ENCODE data around the gene SIK3. TPM values are rescaled to one million over a fixed set of nuclear protein-coding genes. Genes with fewer than 3 reads are reported as not detected.

The SIK3 gene
- total and polyA plus RNA-seq, 12 donors, result 9.9 to 47.3 (median 36.5) TPM

DNA sequence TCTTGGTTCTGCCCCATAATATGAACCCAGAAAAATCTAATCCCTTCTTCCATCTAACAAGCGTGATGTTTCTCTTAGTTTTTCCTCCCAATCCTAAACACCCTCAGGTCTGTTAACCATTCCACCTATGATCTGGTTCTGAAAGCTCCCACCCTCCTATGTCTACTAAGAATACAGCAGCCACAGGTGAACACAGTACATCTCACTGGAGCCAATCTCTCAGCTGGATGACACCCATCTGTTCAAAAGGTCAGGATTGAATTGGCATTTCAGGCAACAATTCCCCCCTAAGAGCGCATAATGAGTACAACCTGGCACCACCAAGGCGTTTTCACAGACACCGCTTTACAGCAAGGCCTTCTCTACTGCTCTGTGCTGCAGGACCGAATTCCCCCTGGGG, 241.8 kb downstream of the SIK3 start:
- Histone ChIP-seq H3K27me3 (no peaks in the 10 kb centered on the region), H3K27ac (no peak overlapping the region), H3K4me1 (peaks cover 8 to 41% (median 16%) of the 10 kb centered on the region in 9 donors), H3K36me3 (peaks cover 0 to 84% (median 45%) of the 10 kb centered on the region in 9 donors), H3K4me3 (no peak overlapping the region), H3K9me3 (no peaks in the 10 kb centered on the region)
- intact Hi-C loops (cut with DNase I), result no loop called here
- ATAC-seq, result no peak
- WGBS, 2 donors, result 74 to 77% methylated on average over 5 of the region's 5 CpGs
- DNase-seq, result no peak
- TF ChIP-seq, protein P1, sequence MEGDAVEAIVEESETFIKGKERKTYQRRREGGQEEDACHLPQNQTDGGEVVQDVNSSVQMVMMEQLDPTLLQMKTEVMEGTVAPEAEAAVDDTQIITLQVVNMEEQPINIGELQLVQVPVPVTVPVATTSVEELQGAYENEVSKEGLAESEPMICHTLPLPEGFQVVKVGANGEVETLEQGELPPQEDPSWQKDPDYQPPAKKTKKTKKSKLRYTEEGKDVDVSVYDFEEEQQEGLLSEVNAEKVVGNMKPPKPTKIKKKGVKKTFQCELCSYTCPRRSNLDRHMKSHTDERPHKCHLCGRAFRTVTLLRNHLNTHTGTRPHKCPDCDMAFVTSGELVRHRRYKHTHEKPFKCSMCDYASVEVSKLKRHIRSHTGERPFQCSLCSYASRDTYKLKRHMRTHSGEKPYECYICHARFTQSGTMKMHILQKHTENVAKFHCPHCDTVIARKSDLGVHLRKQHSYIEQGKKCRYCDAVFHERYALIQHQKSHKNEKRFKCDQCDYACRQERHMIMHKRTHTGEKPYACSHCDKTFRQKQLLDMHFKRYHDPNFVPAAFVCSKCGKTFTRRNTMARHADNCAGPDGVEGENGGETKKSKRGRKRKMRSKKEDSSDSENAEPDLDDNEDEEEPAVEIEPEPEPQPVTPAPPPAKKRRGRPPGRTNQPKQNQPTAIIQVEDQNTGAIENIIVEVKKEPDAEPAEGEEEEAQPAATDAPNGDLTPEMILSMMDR (IDR thresholded peaks at IDR 0.05), result no peak

DNA sequence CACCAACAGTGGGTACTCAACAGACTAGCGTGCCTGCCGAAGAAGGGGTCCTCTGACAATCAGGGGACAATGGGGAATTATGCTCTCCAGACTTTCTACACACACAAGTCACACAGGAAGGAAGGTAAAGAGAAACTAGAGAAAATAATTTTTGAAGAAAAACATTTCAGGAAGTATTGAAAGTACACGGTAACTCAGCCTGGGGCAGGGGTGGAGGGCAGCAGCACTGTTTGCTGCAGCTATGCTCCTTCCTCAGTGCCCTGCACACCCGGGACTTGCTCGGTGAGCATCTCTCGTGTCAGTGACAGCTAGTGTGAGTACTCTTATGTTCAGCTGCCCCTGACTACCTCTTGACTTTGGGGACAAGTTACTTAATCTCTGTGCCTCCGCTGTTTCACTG, 242.8 kb downstream of the SIK3 start:
- Histone ChIP-seq H3K27ac (peak overlapping the region in 1 of 10 donors; percentile 84), H3K4me3 (no peak overlapping the region), H3K4me1 (peaks cover 8 to 50% (median 17%) of the 10 kb centered on the region in 9 donors), H3K9me3 (no peaks in the 10 kb centered on the region), H3K27me3 (no peaks in the 10 kb centered on the region), H3K36me3 (peaks cover 0 to 83% (median 35%) of the 10 kb centered on the region in 9 donors)
- WGBS, 2 donors, result 91 to 96% methylated on average over 7 of the region's 7 CpGs
- DNase-seq (no peak), ATAC-seq (no peak)
- intact Hi-C loops (cut with DNase I), result no loop called here
- TF ChIP-seq, protein P1 (IDR thresholded peaks at IDR 0.05), result no peak

DNA sequence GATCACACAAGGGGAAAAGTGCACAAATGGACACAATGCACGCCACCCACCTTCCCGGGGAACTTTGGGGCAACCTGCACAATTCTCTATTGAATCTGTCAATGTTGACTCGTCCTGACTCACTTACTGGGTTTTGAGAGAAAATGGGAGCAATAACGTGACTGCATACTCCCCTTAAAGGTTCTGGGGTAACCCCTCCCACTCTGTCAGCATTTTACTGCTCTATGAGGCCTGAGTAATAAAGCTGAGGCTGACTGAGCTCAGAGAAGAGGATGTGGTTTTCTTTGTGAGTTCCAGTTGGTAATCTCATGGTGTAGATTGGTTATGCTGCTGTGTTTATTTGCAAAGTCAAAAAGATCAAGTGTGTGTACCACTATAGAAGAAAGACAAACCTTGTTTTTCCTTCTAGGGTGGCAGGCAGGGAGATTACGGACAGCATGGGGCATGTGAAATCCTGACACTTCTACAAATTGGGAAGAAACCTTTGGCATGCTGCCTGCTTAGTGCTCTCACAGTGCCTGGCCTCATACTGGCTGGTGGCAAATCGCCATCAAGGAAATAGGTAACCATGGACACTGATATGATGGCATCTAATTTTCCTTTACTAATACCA, 244.7 kb downstream of the SIK3 start:
- DNase-seq, result no peak
- H3K36me3 ChIP-seq, result peaks cover 0 to 81% (median 27%) of the 10 kb centered on the region in 9 donors
- H3K4me1 ChIP-seq, result peaks cover 8 to 56% (median 17%) of the 10 kb centered on the region in 9 donors
- WGBS, 2 donors, result 72 to 81% methylated on average over 6 of the region's 6 CpGs
- peak in 5 of 8 donors; percentile 37 to 56 (median 43) for ATAC-seq
- intact Hi-C loops (cut with DNase I), result no loop called here
- TF ChIP-seq, protein P1 (IDR thresholded peaks at IDR 0.05), result no peak
- H3K4me3 ChIP-seq, result no peak overlapping the region
- no peaks in the 10 kb centered on the region for H3K27me3 ChIP-seq
- no peaks in the 10 kb centered on the region for H3K9me3 ChIP-seq
- H3K27ac ChIP-seq, result peak overlapping the region in 1 of 10 donors; percentile 84

DNA sequence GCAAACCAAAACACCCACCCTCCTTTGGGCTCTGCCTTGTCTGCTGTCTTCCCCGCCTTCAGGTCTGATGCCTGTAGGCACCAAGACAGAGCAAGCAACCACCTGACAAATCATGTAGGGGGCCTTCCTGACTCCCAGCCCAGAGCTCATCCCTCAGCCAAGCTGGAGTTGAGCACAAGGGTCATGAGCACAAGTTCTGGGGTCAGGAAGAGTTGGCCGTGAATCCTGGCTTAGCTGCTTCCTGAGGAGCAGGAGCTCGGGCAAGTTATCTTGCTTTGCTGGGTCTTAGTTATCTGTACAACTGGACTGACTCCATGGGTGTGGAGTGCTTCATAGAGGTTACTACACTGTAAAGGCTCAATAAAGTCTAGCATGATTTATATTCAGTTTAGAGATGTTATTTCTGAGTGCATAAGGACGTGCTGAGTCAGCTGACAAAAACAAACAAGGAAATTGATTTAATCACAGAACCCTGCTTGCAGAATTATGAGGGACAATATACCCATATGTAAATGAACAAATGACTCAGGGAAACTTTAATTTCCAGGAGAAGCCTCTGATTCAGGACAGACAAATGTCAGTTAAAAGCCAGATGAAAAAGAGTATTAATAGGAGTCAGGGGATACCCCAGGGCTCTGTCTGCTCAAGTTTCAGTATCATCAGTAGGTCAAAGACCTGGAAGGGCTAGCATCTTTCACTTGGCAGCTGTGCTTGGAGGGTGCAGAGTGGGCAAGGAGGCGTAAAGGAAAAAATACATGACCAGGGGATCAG, 245.8 kb downstream of the SIK3 start:
- intact Hi-C loops (cut with DNase I), result no loop called here

More for the DNA sequence above, 245.8 kb downstream of the SIK3 start:
- no peaks in the 10 kb centered on the region for H3K9me3 ChIP-seq
- H3K4me1 ChIP-seq, result peaks cover 8 to 56% (median 17%) of the 10 kb centered on the region in 9 donors
- H3K27ac ChIP-seq, result peak overlapping the region in 4 of 10 donors; percentile 13 to 84 (median 46)
- TF ChIP-seq, protein P1 (IDR thresholded peaks at IDR 0.05), result no peak
- WGBS, 2 donors, result 49 to 52% methylated on average over 5 of the region's 5 CpGs
- H3K27me3 ChIP-seq, result no peaks in the 10 kb centered on the region
- ATAC-seq (peak; percentile 14 to 41 (median 25)), DNase-seq (no peak)
- H3K36me3 ChIP-seq, result peaks cover 0 to 81% (median 24%) of the 10 kb centered on the region in 9 donors
- H3K4me3 ChIP-seq, result no peak overlapping the region
